ENCODE results near the gene SH2D7.
"Not testable (repeated sequence)": the region's sequence is repeated elsewhere in the genome, so short reads cannot be mapped to it uniquely, and the experiment has no call there.

Gene SH2D7

DNA sequence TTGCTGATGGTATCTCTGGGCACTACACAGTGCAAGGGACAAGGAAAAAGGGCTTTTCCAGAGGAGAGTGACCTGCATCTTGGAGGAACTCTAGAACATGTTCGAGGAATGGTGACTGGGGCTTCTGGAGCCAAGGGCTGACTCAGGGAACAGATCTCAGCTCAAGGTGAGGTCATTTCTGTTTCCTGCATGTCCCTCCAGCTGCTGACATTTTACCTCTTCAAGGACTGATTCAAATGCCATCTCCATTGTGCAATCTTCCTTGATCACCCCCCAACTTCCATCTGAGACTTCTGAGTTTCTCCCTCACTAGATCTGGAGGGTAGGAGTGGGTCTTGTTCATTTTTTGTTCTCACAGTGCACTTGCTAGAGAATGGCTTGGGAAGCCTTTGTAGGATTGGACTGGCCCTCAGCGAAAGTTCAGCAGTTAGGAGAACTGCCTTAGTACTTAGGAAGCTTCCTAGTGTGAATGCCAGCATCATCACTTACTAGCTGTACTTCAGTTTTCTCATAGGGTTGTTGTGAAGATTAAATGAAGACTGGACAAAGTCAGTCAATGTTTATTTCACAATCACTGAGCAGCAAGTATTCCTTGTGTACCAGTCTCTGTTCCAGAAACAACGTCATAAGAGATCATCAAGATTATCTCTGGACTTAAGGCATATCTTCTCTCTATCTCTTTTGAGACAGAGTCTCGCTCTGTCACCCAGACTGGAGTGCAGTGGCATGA, 54.2 kb downstream of the SH2D7 start:
- no peak for DNase-seq

- no peak for DNase-seq
Measured at GRCh38 chr15:78147566-78147965, 55.2 kb downstream of the SH2D7 start.

GRCh38 chr15:78148392-78149067, 56.2 kb downstream of the SH2D7 start:
- no peak for DNase-seq

GRCh38 chr15:78149068-78149804, 56.9 kb downstream of the SH2D7 start, which contains the start of gene IDH3A:
TSS of gene IDH3A (plus strand) at chr15:78149362. CDS start at chr15:78149404, 42 bp downstream.
- DNase-seq, result peak; percentile 73

DNA sequence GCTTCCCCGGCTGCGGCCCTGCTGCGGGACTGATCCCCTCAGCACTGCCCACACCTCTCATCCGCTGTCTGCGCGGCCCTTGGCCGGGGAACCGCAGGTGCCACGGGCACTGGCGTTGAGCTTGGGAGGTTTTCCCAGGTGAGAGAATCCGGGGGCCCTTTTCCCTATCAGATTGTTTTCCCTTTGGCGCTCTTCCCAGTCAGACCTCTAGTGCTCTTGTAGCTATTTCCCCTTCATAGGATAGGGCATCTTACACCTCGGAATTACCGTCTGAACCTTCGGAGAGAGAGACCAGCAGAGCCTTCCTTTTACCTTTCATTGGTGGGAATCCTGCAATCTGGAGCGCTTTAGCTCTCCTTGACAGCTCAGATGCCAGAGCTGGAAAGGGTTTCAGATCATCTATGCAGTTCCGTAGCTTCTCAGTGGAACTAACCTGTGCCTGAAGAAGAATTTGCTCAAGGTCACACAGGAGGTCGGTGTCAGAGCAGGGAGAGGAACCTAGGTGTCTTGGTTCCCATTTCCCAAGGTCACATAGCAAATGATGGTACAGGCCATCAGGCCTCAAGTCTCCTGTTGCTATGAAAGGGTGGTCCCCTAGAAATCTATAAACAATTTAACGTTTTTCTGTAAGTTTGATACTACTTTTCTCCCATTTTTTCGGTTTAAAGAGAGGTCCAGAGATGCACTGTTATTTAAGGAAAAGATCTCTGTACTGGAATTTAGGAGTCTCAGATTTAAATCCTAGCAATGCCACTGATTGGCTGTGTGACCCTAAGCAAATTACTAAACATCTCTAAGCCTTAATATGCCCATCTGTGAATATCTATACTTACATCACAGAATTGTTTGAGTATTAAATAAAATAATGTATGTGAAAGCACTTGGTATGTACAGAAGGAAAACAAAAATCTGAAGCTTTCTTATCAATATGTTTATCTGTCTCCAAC, 57.7 kb downstream of the SH2D7 start:
- no peak for DNase-seq

GRCh38 chr15:78151075-78151474, 58.7 kb downstream of the SH2D7 start:
- DNase-seq, result not testable (repeated sequence)
